K562 (cell line): ENCODE results near the gene UBXN1. TPM values are rescaled to one million over a fixed set of nuclear protein-coding genes. Genes with fewer than 3 reads are reported as not detected.

ENCODE experiments used
- ATF1 ChIP-seq, 2 experiments: fragments of 450-650 bp in 1 of 2; IDR thresholded peaks; 2 replicates each; pipeline ENCODE4 v1.6.1; 2016; ENCODE audit warnings: missing compliant biosample characterization in 1 of 2, missing genetic modification characterization in 1 of 2
- CREBBP ChIP-seq: IDR thresholded peaks from one replicate; pipeline ENCODE4 v1.6.1; 2012; ENCODE audit warnings: low read depth, mild to moderate bottlenecking, control low read depth, inconsistent platforms, low read length
- EP400 ChIP-seq: fragments of 450-650 bp; IDR thresholded peaks from 2 replicates; pipeline ENCODE4 v1.6.1; 2017; ENCODE audit warnings: antibody characterized with exemption, mild to moderate bottlenecking, moderate library complexity
- FOXK2 ChIP-seq, 2 experiments: fragments of 450-650 bp; IDR thresholded peaks in 1 of 2; conservative IDR thresholded peaks in 1 of 2; 2 replicates each; pipeline ENCODE4 v1.6.1; 2016; ENCODE audit warnings: low read depth in 2 of 2, mild to moderate bottlenecking in 1 of 2
- GTF2F1 ChIP-seq: IDR thresholded peaks from 2 replicates; pipeline ENCODE4 v1.6.1; 2011; ENCODE audit warnings: low read depth, low read length, improper control_type of control experiment
- HCFC1 ChIP-seq: IDR thresholded peaks from 2 replicates; pipeline ENCODE4 v1.6.1; 2012; ENCODE audit warnings: low read depth, low read length, improper control_type of control experiment
- HMBOX1 ChIP-seq: sonication (generic); IDR thresholded peaks from 2 replicates; pipeline ENCODE4 v1.6.1; 2016
- ILF3 ChIP-seq: fragments of 450-650 bp; IDR thresholded peaks from 2 replicates; pipeline ENCODE4 v1.6.1; 2018; ENCODE audit warnings: antibody characterized with exemption, mild to moderate bottlenecking, moderate library complexity, borderline replicate concordance
- KAT8 ChIP-seq: fragments of 450-650 bp; IDR thresholded peaks from 2 replicates; pipeline ENCODE4 v1.6.1; 2016; ENCODE audit warnings: low read depth, mild to moderate bottlenecking
- LCOR ChIP-seq: sonication (generic); formaldehyde crosslinking; IDR thresholded peaks from 2 replicates; pipeline ENCODE4 v1.8.0; 2022; ENCODE audit warnings: mild to moderate bottlenecking, missing genetic modification reagents
- MAZ ChIP-seq, 2 experiments: fragments of 450-650 bp in 1 of 2; sonication (generic) in 1 of 2; formaldehyde crosslinking; IDR thresholded peaks in 1 of 2; conservative IDR thresholded peaks in 1 of 2; 2 replicates each; pipeline versions ENCODE4 v1.4.0 to v1.5.0; 2020; ENCODE audit warnings: mild to moderate bottlenecking in 1 of 2, missing genetic modification reagents in 1 of 2
- PML ChIP-seq: IDR thresholded peaks from 2 replicates; pipeline ENCODE4 v1.6.1; 2012; ENCODE audit warnings: low read length, inconsistent platforms
- SLC30A9 ChIP-seq: fragments of 250-450 bp; sonication (Bioruptor Pico); IDR thresholded peaks from 2 replicates; pipeline ENCODE4 v1.8.0; 2022; ENCODE audit warnings: mild to moderate bottlenecking, moderate library complexity
- TBL1XR1 ChIP-seq, 2 experiments: IDR thresholded peaks; 2 replicates each; pipeline ENCODE4 v1.6.1; 2012; ENCODE audit warnings: improper control_type of control experiment in 2 of 2, low read length in 2 of 2, mild to moderate bottlenecking in 1 of 2
- ZBTB1 ChIP-seq: sonication (generic); formaldehyde crosslinking; IDR thresholded peaks from 2 replicates; pipeline ENCODE4 v1.8.1; 2023; ENCODE audit warnings: missing genetic modification reagents, low read depth, mild to moderate bottlenecking, borderline replicate concordance
- ZFP36 ChIP-seq: fragments of 150-350 bp; IDR thresholded peaks from 2 replicates; pipeline ENCODE4 v1.6.1; 2018; ENCODE audit warnings: low read length, low read depth; ENCODE audit not compliant: partially characterized antibody
- ZNF174 ChIP-seq: fragments of 250-450 bp; sonication (Bioruptor Pico); IDR thresholded peaks from 2 replicates; pipeline ENCODE4 v1.4.0; 2020; ENCODE audit warnings: mild to moderate bottlenecking
- ZNF518B ChIP-seq: fragments of 250-450 bp; sonication (Bioruptor Pico); IDR thresholded peaks from 2 replicates; pipeline ENCODE4 v1.5.0; 2021; ENCODE audit warnings: mild to moderate bottlenecking, moderate library complexity
- ZNF766 ChIP-seq: fragments of 200-800 bp; sonication (Bioruptor generic); conservative IDR thresholded peaks from 2 replicates; pipeline ENCODE4 v1.6.1; 2016; ENCODE audit warnings: missing genetic modification characterization, missing compliant biosample characterization
- polyA plus RNA-seq, 8 experiments: library from polyadenylated mRNA; depleted of rRNA in 4 of 8; stranded (reverse) in 5 of 8; unstranded in 3 of 8; fragments of >200 nt; fragmentation: Nextera tagmentation in 2 of 8; fragmentation: Illumina TruSeq in 1 of 8; extraction: Ambion mirVana in 2 of 8; extraction: Trizol in 1 of 8; gene quantifications; 2 replicates each; pipeline versions ENCODE4 v1.2.1 to v1.2.3, GENCODE V29; 2011 to 2014; ENCODE audit warnings: inconsistent platforms in 1 of 8, missing spikeins in 1 of 8
- total RNA-seq, 7 experiments: library from RNA; depleted of rRNA in 6 of 7; stranded (reverse); fragments of >200 nt in 6 of 7; fragmentation: Illumina TruSeq in 2 of 7; extraction: Trizol in 2 of 7; gene quantifications; 2 replicates each; pipeline versions ENCODE4 v1.2.1 to v1.2.3, GENCODE V29; 2011 to 2021; ENCODE audit warnings: low replicate concordance in 1 of 7
- TF ChIP-seq, protein P1 (sequence below): fragments of 450-650 bp; IDR thresholded peaks from one replicate; pipeline ENCODE4 v1.6.1; 2018; ENCODE audit warnings: mild to moderate bottlenecking, moderate library complexity; ENCODE audit not compliant: partially characterized antibody
- TF ChIP-seq, protein P2 (sequence below): fragments of 250-450 bp; sonication (Bioruptor Pico); IDR thresholded peaks from 2 replicates; pipeline ENCODE4 v1.8.0; 2021; ENCODE audit warnings: moderate library complexity, mild to moderate bottlenecking, inconsistent platforms

Gene UBXN1
- total and polyA plus RNA-seq, 9 of the 15 experiments (the other 6 are each of a cell fraction or from before 2014, with no cell fraction given): 4.8 to 263 (median 99.7) TPM

DNA sequence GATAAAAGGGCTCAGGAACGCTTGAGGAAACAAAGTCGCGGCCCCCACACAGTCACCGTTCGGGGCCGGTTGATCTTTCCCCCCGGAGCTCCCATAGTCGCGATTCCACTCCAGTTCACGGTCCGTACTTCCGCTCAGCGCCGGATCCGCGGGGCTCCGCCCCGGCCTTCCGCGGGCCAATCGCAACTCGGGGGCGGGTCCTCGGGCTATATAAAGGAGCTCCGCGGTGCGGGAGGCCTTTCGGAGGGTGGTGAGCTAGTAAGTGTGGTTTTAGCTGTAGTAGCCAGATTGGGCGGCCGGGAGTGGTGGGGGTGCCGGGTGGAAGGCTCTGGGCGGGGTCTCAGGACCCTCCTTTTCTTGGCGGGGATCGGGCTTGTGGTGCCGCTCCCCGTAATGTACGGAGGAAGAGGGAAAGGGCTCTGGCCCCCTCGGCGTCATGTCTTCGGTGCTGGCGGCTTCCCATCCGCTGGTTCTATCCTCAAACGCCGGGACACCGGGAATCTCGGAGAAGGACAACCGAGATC is 13.7 kb downstream of the UBXN1 start, which contains the start of the genes C11orf98 and CSKMT (continued):
- peak; percentile 98 for TF ChIP-seq ILF3
- TF ChIP-seq LCOR (CRISPR knock-in tag): peak; percentile 28; the same call in 1 of the 2 replicates
- peak; percentile 75; the same call in 1 of the 2 replicates for TF ChIP-seq ZNF518B (CRISPR knock-in tag)
- TF ChIP-seq KAT8: no peak
- peak; percentile 14 to 17; a peak in 1 of 4 replicates for TF ChIP-seq TBL1XR1 (IDR thresholded peaks at IDR 0.05; ENCODE audit: low read length in 2 of 2)
- peak; percentile 98 for TF ChIP-seq PML
- TF ChIP-seq ZNF174: no peak
- no peak for TF ChIP-seq SLC30A9 (CRISPR knock-in tag)
- peak; percentile 80 for TF ChIP-seq EP400
- TF ChIP-seq HCFC1: peak; percentile 59; the same call in 1 of the 2 replicates
- TF ChIP-seq MAZ (CRISPR knock-in tag; conservative IDR thresholded peaks at IDR 0.05 in 1 of 2, IDR thresholded peaks at IDR 0.05 in 1 of 2): peak; percentile 81 to 89; a peak in 3 of 4 replicates
- TF ChIP-seq ZBTB1 (CRISPR knock-in tag): no peak
- TF ChIP-seq, protein P1, sequence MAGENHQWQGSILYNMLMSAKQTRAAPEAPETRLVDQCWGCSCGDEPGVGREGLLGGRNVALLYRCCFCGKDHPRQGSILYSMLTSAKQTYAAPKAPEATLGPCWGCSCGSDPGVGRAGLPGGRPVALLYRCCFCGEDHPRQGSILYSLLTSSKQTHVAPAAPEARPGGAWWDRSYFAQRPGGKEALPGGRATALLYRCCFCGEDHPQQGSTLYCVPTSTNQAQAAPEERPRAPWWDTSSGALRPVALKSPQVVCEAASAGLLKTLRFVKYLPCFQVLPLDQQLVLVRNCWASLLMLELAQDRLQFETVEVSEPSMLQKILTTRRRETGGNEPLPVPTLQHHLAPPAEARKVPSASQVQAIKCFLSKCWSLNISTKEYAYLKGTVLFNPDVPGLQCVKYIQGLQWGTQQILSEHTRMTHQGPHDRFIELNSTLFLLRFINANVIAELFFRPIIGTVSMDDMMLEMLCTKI: no peak
- TF ChIP-seq ZNF766 (CRISPR knock-in tag): peak; percentile 60; the same call in 1 of the 2 replicates
- peak; percentile 27 for TF ChIP-seq CREBBP
- TF ChIP-seq GTF2F1: peak; percentile 99
- TF ChIP-seq FOXK2 (conservative IDR thresholded peaks at IDR 0.05 in 1 of 2, IDR thresholded peaks at IDR 0.05 in 1 of 2; ENCODE audit: low read depth in 2 of 2): 0 out of 4 replicates have a peak, but pooled peaks of 1 of the 2 experiments have one; percentile 17
- TF ChIP-seq, protein P2, sequence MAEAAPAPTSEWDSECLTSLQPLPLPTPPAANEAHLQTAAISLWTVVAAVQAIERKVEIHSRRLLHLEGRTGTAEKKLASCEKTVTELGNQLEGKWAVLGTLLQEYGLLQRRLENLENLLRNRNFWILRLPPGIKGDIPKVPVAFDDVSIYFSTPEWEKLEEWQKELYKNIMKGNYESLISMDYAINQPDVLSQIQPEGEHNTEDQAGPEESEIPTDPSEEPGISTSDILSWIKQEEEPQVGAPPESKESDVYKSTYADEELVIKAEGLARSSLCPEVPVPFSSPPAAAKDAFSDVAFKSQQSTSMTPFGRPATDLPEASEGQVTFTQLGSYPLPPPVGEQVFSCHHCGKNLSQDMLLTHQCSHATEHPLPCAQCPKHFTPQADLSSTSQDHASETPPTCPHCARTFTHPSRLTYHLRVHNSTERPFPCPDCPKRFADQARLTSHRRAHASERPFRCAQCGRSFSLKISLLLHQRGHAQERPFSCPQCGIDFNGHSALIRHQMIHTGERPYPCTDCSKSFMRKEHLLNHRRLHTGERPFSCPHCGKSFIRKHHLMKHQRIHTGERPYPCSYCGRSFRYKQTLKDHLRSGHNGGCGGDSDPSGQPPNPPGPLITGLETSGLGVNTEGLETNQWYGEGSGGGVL: no peak
- TF ChIP-seq HMBOX1: peak; percentile 16; the same call in 1 of the 2 replicates
- TF ChIP-seq ZFP36: peak; percentile 57
- no peak for TF ChIP-seq ATF1 (CRISPR knock-in tag; IDR thresholded peaks at IDR 0.05)
- TF ChIP-seq ATF1 (tag; IDR thresholded peaks at IDR 0.05): peak; percentile 56
